ENCODE data around the gene FUT7. TPM values are rescaled to one million over a fixed set of nuclear protein-coding genes. Genes with fewer than 3 reads are reported as not detected.
"Not testable (repeated sequence)": the region's sequence is repeated elsewhere in the genome, so short reads cannot be mapped to it uniquely, and the experiment has no call there.

Gene FUT7
- total RNA-seq, 4 donors from 2014 or later = 0.19 to 3.6 (median 0.31) TPM; not detected in 1

DNA sequence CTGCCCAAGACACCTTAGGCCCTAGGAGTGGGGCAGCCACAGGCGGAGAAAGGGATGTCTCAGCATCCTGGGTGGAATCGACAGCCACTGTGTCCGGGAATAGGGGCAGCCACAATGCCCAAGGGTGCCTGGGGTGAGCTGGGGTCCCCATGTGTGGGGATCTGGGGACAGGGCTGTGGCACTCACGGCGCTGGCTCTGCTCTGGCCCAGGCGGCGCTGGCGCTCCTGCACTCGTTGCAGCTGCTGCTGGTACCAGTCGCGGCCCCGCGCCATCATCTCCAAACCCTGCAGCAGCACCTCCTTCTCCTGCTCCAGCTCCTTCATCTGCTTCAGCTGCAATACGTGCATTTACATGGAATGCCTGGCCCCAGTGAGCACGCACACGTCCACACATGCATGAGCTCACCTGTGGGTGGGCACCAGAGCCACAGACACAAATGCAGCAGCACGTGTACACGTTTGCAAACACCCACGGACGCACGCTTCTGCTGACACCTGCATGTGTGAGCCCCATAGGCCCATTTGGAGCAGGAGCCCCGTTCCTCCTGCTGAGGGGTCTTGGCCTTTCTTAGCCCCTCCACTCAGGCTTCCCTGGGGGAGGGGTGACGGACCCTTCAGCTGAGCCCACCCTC, 33.6 kb upstream of the FUT7 start:
- DNase-seq (ENCODE audit: low spot score) (no peak), ATAC-seq (ENCODE audit: low FRiP score) (no peak)
- TF ChIP-seq, protein P1, sequence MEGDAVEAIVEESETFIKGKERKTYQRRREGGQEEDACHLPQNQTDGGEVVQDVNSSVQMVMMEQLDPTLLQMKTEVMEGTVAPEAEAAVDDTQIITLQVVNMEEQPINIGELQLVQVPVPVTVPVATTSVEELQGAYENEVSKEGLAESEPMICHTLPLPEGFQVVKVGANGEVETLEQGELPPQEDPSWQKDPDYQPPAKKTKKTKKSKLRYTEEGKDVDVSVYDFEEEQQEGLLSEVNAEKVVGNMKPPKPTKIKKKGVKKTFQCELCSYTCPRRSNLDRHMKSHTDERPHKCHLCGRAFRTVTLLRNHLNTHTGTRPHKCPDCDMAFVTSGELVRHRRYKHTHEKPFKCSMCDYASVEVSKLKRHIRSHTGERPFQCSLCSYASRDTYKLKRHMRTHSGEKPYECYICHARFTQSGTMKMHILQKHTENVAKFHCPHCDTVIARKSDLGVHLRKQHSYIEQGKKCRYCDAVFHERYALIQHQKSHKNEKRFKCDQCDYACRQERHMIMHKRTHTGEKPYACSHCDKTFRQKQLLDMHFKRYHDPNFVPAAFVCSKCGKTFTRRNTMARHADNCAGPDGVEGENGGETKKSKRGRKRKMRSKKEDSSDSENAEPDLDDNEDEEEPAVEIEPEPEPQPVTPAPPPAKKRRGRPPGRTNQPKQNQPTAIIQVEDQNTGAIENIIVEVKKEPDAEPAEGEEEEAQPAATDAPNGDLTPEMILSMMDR (IDR thresholded peaks at IDR 0.05) = no peak

DNA sequence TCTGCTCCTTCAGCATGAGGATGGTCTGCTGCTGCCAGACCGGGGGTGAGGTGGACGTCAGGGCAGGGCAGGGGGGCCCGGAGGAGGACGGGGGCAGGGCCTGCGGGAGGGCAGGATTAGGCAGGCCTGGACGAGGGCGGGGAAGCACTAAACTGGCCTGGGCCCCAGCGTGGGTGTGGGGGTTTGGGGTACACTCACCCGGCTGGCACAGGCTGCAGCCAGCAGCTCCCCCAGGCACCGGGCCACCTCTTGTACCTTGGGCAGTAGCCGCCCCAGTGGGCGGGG, 32.9 kb upstream of the FUT7 start:
- TF ChIP-seq, protein P1 (IDR thresholded peaks at IDR 0.05) = no peak
- ATAC-seq (ENCODE audit: low FRiP score) (no peak), DNase-seq (ENCODE audit: low spot score) (no peak)

DNA sequence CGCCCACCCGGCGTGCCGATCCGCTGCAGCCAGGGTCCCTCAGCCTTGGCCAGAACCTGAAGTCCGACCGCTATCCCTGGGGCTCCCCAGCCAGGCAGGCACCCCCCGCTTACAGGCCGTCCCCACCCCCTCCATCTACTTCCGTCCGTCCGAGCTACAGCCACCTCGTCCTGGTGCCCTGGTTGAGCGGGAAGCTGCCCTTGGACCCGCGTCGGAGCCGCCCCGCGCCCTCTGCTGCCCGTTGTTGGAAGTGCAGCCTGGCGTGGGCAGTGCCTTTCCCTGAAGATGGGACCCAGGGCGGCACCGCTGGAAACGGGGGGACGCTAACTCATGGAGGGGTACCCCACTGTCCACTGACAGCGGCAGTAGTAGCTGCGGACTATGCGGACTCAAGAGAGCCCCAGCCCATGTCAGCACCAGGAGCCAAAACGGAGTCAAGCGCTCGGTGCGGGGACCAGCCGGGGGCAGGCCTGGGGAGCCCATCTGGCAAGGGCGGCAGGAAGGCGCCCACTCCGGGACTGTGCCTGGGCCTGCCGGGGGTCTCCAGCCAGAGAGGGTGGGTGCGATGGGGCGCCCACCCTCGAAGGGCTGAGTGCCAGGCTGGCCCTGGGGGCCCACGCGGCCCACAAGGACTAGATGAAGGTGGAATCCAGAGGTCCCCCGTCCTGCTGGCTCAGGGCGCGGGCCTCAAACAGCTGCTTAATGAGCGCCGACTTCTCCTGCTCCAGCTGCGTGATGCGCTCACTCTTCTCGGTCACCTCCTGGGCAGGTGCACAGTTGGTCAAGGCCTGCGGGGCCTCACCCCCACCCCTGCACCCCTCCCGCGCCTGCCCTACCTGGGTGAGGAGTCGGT, 32.4 kb upstream of the FUT7 start:
- peak; percentile 51 for DNase-seq (ENCODE audit: low spot score)
- peak; percentile 35 for ATAC-seq (ENCODE audit: low FRiP score)
- TF ChIP-seq, protein P1 (IDR thresholded peaks at IDR 0.05) = peak in 2 of 3 donors; percentile 83 to 94

DNA sequence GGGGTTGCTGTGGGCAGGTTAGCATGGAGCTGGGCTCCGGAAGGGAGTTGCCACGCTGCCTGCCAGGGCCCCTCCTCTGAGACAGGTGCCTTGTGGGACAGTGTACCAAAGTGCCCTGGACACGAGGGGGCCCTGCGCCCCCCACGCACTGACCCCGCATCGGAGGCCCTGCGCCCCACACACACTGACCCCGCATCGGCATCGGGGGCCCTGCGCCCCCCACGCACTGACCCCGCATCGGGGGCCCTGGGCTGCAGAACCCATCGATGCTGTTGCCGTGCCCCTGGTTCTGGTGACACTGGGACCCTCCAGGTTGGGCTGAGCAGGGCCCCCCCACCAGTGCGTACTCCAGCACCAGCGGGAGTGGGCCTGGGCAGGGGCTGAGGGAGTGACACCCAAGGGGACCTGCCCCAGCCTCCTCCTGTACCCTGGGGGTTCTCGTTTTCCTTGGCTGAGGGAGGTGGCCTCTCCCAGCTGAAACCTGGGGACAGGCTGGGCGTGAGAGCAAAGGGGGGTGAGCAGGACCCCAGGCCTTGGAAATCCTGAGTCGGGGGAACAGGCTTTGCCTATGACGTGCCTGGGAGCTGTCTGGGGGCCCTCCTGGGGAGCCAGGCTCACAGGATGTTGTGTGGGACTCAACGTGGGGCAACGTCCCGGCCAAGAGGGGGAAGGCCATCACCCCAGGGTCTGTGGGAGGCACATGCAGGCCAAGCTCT, 31.6 kb upstream of the FUT7 start:
- ATAC-seq (ENCODE audit: low FRiP score) (no peak), DNase-seq (ENCODE audit: low spot score) (no peak)
- TF ChIP-seq, protein P1 (IDR thresholded peaks at IDR 0.05) = no peak

DNA sequence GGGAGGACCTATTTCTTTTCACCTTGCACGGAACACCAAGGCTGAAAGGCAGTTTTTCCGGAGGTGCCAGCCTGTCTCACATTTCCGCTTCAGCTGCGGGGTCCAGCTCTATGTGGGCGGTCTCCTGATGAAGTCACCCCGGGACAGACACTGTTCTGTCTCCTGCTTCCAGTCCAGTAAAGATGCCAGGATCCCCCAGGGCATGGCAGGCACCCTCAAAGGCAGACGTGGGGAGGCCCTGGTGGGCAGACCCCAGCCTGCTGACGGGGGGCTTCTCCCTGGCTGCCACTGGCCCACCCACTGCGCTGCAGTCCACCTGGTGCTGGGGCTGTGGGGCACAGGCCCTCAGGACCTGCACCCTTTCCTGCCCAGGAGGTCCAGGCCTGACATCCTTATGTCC, 30.9 kb upstream of the FUT7 start:
- not testable (repeated sequence) for DNase-seq (ENCODE audit: low spot score); ATAC-seq (ENCODE audit: low FRiP score)

DNA sequence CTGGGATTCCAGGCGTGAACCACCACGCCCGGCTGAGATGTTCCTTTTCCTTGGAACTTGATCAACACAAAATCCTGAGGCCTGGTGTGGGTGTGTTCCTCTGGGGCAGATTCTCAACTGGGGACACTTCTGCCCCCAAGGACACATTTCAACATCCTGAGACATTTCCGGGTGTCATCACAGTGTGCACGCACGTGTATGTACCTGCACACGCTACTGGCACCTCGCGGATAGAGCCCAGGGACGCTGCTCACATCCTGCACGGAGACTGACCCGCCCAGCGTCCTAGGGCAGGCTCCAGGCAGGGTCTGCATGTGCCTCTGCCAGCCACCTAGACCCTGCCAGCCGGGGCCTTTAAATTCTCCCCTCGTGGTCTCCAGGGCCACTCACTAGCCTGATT, 30.5 kb upstream of the FUT7 start:
- DNase-seq (ENCODE audit: low spot score) = no peak
- TF ChIP-seq, protein P1 (IDR thresholded peaks at IDR 0.05) = no peak
- ATAC-seq (ENCODE audit: low FRiP score) = no peak

DNA sequence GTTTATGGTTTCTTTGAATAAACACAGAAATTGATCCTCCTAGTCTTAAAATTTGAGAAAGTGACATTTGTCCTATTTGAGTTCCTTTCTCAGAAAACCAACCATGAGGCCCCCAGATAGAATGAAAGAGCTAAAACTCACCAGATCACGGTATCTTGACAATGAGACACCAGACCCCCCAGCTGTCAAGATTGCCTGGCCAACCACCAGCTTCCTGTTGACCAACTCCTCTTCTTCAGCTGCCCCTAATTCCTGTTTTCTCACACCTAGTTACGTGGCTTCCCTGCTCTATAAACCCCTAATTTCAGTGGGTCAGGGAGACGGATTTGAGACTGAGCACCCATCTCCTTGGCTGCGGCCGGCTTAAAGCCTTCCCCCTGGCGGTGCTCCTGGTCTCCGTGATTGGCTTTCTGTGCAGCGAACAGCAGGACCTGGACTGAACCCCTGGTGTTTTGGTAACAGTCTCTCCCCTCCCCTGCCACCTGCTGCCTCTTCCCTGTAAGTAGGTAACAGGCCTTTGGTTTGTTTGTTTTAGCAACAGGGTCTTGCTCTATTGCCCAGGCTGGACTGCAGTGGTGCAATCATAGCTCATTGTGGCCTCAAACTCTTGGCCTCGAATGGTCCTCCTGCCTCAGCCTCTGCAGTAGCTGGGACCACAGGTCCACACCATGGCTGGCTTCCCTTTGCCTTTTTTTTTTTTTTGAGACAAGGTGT, 26.8 kb upstream of the FUT7 start:
- DNase-seq (ENCODE audit: low spot score) = no peak
- ATAC-seq (ENCODE audit: low FRiP score) = no peak
- TF ChIP-seq, protein P1 (IDR thresholded peaks at IDR 0.05) = no peak
